HepG2 (cell line): ENCODE results near the gene LHPP. TPM values are rescaled to one million over a fixed set of nuclear protein-coding genes. Genes with fewer than 3 reads are reported as not detected.
A peak's percentile ranks its signal among the peaks of the same experiment; 100 is the strongest.

ENCODE experiments used
- BHLHE40 ChIP-seq: IDR thresholded peaks from 2 replicates; pipeline ENCODE4 v1.6.1; 2011; ENCODE audit warnings: low read length, improper control_type of control experiment
- GATAD1 ChIP-seq: IDR thresholded peaks from 2 replicates; pipeline ENCODE4 v1.6.1; 2016; ENCODE audit warnings: missing genetic modification reagents, missing compliant biosample characterization
- MAFF ChIP-seq: IDR thresholded peaks from 2 replicates; pipeline ENCODE4 v1.6.1; 2011; ENCODE audit warnings: low read depth, low read length, improper control_type of control experiment
- PAXIP1 ChIP-seq: sonication (generic); formaldehyde crosslinking; conservative IDR thresholded peaks from 2 replicates; pipeline ENCODE4 v1.4.0; 2020; ENCODE audit warnings: mild to moderate bottlenecking, missing genetic modification reagents, moderate library complexity
- RORA ChIP-seq: sonication (generic); formaldehyde crosslinking; IDR thresholded peaks from 2 replicates; pipeline ENCODE4 v1.5.0; 2020; ENCODE audit warnings: mild to moderate bottlenecking, missing genetic modification reagents, moderate library complexity
- SAFB2 ChIP-seq: sonication (generic); formaldehyde crosslinking; IDR thresholded peaks from 2 replicates; pipeline ENCODE4 v1.5.1; 2020; ENCODE audit warnings: missing genetic modification reagents, low read depth, mild to moderate bottlenecking, borderline replicate concordance
- SIN3A ChIP-seq: IDR thresholded peaks from 2 replicates; pipeline ENCODE4 v1.6.1; 2011; ENCODE audit warnings: low read depth, mild to moderate bottlenecking, control low read depth, low read length, borderline replicate concordance
- UBTF ChIP-seq: sonication (generic); formaldehyde crosslinking; IDR thresholded peaks from 2 replicates; pipeline ENCODE4 v1.4.0; 2020; ENCODE audit warnings: mild to moderate bottlenecking, missing genetic modification reagents
- ZBTB4 ChIP-seq: sonication (generic); formaldehyde crosslinking; IDR thresholded peaks from 2 replicates; pipeline ENCODE4 v1.4.0; 2020; ENCODE audit warnings: missing genetic modification reagents, mild to moderate bottlenecking, borderline replicate concordance
- ZNF253 ChIP-seq: sonication (generic); formaldehyde crosslinking; IDR thresholded peaks from 2 replicates; pipeline ENCODE4 v1.8.0; 2022; ENCODE audit warnings: mild to moderate bottlenecking, missing genetic modification reagents, borderline replicate concordance
- ZNF33A ChIP-seq: sonication (generic); formaldehyde crosslinking; IDR thresholded peaks from 2 replicates; pipeline ENCODE4 v1.5.1; 2020; ENCODE audit warnings: missing genetic modification reagents, mild to moderate bottlenecking, moderate library complexity, borderline replicate concordance
- ZNF552 ChIP-seq: sonication (generic); formaldehyde crosslinking; IDR thresholded peaks from 2 replicates; pipeline ENCODE4 v1.9.0; 2022; ENCODE audit warnings: missing genetic modification reagents, mild to moderate bottlenecking, borderline replicate concordance
- ZNF569 ChIP-seq: sonication (generic); formaldehyde crosslinking; IDR thresholded peaks from 2 replicates; pipeline ENCODE4 v1.5.0; 2020; ENCODE audit warnings: mild to moderate bottlenecking, missing genetic modification reagents, moderate library complexity, borderline replicate concordance
- ZNF574 ChIP-seq: sonication (generic); formaldehyde crosslinking; IDR thresholded peaks from 2 replicates; pipeline ENCODE4 v1.4.0; 2020; ENCODE audit warnings: missing genetic modification reagents
- ZNF747 ChIP-seq: sonication (generic); formaldehyde crosslinking; IDR thresholded peaks from 2 replicates; pipeline ENCODE4 v1.8.1; 2023; ENCODE audit warnings: missing genetic modification reagents, mild to moderate bottlenecking, borderline replicate concordance
- ZNF83 ChIP-seq: sonication (generic); formaldehyde crosslinking; IDR thresholded peaks from 2 replicates; pipeline ENCODE4 v1.4.0; 2020; ENCODE audit warnings: missing genetic modification reagents, mild to moderate bottlenecking, borderline replicate concordance
- polyA plus RNA-seq, 8 experiments: library from polyadenylated mRNA; depleted of rRNA in 3 of 8; stranded (reverse) in 7 of 8; unstranded in 1 of 8; fragments of >200 nt; fragmentation: Illumina TruSeq in 4 of 8; extraction: Trizol in 4 of 8; gene quantifications; 2 replicates each; pipeline versions ENCODE4 v1.2.1 to v1.2.3, GENCODE V29; 2011 to 2016; ENCODE audit warnings: low read depth in 4 of 8, missing spikeins in 1 of 8, mixed read lengths in 1 of 8; ENCODE audit not compliant: insufficient read depth in 1 of 8
- total RNA-seq, 5 experiments: library from RNA; depleted of rRNA; stranded (reverse); fragments of >200 nt; fragmentation: Illumina TruSeq; extraction: Trizol; gene quantifications; 2 replicates each; pipeline ENCODE4 v1.2.3, GENCODE V29; 2016; ENCODE audit warnings: low read depth in 1 of 5

LHPP gene
- total and polyA plus RNA-seq, 2 of the 13 experiments (the other 11 are each of a cell fraction or from before 2014, with no cell fraction given), result 5.2 to 13.1 TPM

- TF ChIP-seq ZNF569, result no peak
- no peak for TF ChIP-seq ZNF33A
- no peak for TF ChIP-seq ZBTB4
- no peak for TF ChIP-seq RORA (CRISPR knock-in tag)
- no peak for TF ChIP-seq SAFB2 (CRISPR knock-in tag)
- TF ChIP-seq ZNF83, result no peak
- TF ChIP-seq ZNF552, result no peak
- TF ChIP-seq BHLHE40, result no peak
- TF ChIP-seq MAFF, result no peak
- no peak for TF ChIP-seq ZNF747 (CRISPR knock-in tag)
- no peak for TF ChIP-seq ZNF253 (CRISPR knock-in tag)
- no peak for TF ChIP-seq GATAD1 (CRISPR knock-in tag)
- peak; percentile 51 for TF ChIP-seq PAXIP1 (CRISPR knock-in tag)
- TF ChIP-seq SIN3A, result no peak
- no peak for TF ChIP-seq UBTF
- TF ChIP-seq ZNF574 (CRISPR knock-in tag), result no peak
Measured at GRCh38 chr10:124554085-124554858, 92.6 kb downstream of the LHPP start (continued).
